GM23248 (cell line): ENCODE data around the gene FHDC1. TPM values are rescaled to one million over a fixed set of nuclear protein-coding genes. Genes with fewer than 3 reads are reported as not detected.

Experiments
- DNase-seq: peaks from one replicate; pipeline ENCODE4 v3.0.0-alpha.2; 2015
- H2AFZ ChIP-seq: fragments of 200-600 bp; sonication (generic); 2 replicates; pipeline ENCODE4 v1.6.1; 2016; ENCODE audit warnings: antibody characterized with exemption
- H3F3A ChIP-seq: fragments of 200-600 bp; sonication (generic); 2 replicates; pipeline ENCODE4 v1.6.1; 2016; ENCODE audit warnings: mild to moderate bottlenecking, antibody characterized with exemption, mixed run types; ENCODE audit not compliant: insufficient read depth
- H3K27ac ChIP-seq: fragments of 200-600 bp; sonication (generic); 2 replicates; pipeline ENCODE4 v1.5.1; 2016; ENCODE audit warnings: mild to moderate bottlenecking
- H3K27me3 ChIP-seq: fragments of 200-600 bp; sonication (generic); replicated peaks from 2 replicates; pipeline ENCODE4 v1.6.1; 2016; ENCODE audit warnings: mild to moderate bottlenecking; ENCODE audit not compliant: insufficient read depth
- H3K36me3 ChIP-seq: fragments of 200-600 bp; sonication (generic); 2 replicates; pipeline ENCODE4 v1.6.1; 2016; ENCODE audit warnings: low read depth, mild to moderate bottlenecking
- H3K4me1 ChIP-seq: fragments of 200-600 bp; sonication (generic); 2 replicates; pipeline ENCODE4 v1.6.1; 2016; ENCODE audit warnings: mild to moderate bottlenecking; ENCODE audit not compliant: insufficient read depth
- H3K4me2 ChIP-seq: fragments of 200-600 bp; sonication (generic); one replicate; pipeline ENCODE4 v1.6.1; 2016; ENCODE audit warnings: mild to moderate bottlenecking; ENCODE audit not compliant: unreplicated experiment
- H3K4me3 ChIP-seq: fragments of 200-600 bp; sonication (generic); 2 replicates; pipeline ENCODE4 v1.5.1; 2016; ENCODE audit warnings: mild to moderate bottlenecking
- H3K79me2 ChIP-seq: fragments of 200-600 bp; sonication (generic); 2 replicates; pipeline ENCODE4 v1.6.1; 2016; ENCODE audit warnings: mild to moderate bottlenecking; ENCODE audit not compliant: insufficient read depth
- H3K9ac ChIP-seq: fragments of 200-600 bp; sonication (generic); 2 replicates; pipeline ENCODE4 v1.6.1; 2016; ENCODE audit warnings: mild to moderate bottlenecking
- H3K9me2 ChIP-seq: fragments of 200-600 bp; sonication (generic); 2 replicates; pipeline ENCODE4 v1.6.1; 2016; ENCODE audit warnings: mixed run types, mild to moderate bottlenecking, moderate library complexity; ENCODE audit not compliant: insufficient read depth
- H3K9me3 ChIP-seq: fragments of 200-600 bp; sonication (generic); one replicate; pipeline ENCODE4 v1.6.1; 2017; ENCODE audit warnings: low read depth
- H4K20me1 ChIP-seq: fragments of 200-600 bp; sonication (generic); 2 replicates; pipeline ENCODE4 v1.6.0; 2016; ENCODE audit not compliant: insufficient read depth
- EZH2 ChIP-seq: fragments of 200-600 bp; sonication (generic); IDR thresholded peaks from 2 replicates; pipeline ENCODE4 v1.6.1; 2018; ENCODE audit warnings: antibody characterized with exemption, mild to moderate bottlenecking; ENCODE audit not compliant: insufficient read depth, poor library complexity, severe bottlenecking
- EZH2phosphoT487 ChIP-seq: fragments of 200-600 bp; sonication (generic); IDR thresholded peaks from 2 replicates; pipeline ENCODE4 v1.6.1; 2018; ENCODE audit warnings: antibody characterized with exemption, moderate library complexity, mild to moderate bottlenecking, low read depth; ENCODE audit not compliant: insufficient read depth
- WGBS, 2 experiments: methylation state at CpG; one replicate each; pipeline ENCODE4 v1.1.6; 2015 to 2017; ENCODE audit warnings: low lambda C conversion rate in 2 of 2, low coverage in 1 of 2; ENCODE audit errors: missing lambda C conversion rate in 2 of 2; 5-methylcytosine and 5-hydroxymethylcytosine counted together
- in situ Hi-C: fragments of 300-500 bp; cut with MboI; formaldehyde crosslinking; loops from 2 replicates; pipeline ENCODE4 v1.15.0; 2020
- polyA plus RNA-seq: library from polyadenylated mRNA; unstranded; fragments of >200 nt; fragmentation: Nextera tagmentation; extraction: Ambion mirVana; gene quantifications from 2 replicates; pipeline ENCODE4 v1.2.1, GENCODE V29; 2016
- total RNA-seq: library from RNA; depleted of rRNA; stranded (reverse); fragments of >200 nt; shearing (Covaris generic); gene quantifications from 2 replicates; pipeline ENCODE4 v1.2.3, GENCODE V29; 2014

Gene FHDC1
- total and polyA plus RNA-seq, 2 experiments from 2014 or later = 0.22 to 0.51 TPM

DNA sequence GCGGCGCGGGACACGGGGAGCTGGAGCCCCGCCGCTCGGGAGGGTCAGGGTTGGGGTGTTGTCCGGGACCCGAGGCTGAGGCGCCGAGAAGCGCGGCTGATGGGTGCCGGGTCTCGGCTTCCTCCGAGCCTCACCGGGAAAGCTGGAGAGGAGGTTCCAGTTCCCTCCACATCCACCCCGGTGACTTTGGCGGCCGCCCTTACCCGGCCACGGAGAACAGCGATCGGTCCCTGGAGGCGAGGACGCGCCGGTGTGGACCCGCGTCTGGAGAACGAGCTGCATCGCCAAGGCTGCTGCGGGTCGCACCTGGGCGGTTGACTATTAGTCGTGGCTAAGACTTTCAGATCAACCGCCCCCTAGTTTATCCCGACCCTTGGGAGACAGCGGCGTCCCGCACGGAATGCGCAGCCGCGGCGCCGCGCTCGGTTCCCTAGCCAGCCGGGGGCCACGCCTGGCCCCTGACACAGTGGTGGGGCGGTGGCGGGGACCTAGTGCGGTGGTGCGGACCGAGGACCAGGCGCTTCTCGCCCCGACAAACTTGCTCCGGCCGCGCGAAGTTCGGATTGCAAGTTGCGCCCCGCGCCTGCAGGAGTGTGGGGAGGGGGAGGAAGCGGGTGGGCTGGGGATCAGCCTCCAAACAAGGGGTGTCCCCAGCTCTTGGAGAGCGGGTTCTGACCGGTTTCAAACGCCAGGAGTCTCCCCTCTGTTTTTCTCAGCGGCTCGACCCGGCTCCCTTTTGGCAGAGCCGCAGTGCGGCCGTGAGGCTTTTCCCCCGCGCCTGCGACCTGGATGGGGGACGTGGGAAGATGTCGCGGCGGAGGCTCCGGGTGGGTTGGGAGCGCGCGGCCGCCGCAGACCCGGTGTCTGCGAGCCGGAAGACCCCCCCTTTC, 568 bp downstream of the FHDC1 start:
- Histone ChIP-seq H3K36me3 (no peaks in the 10 kb centered on the region), H3K9me3 (no peaks in the 10 kb centered on the region), H3K27ac (no peak overlapping the region), H3K4me3 (peak overlapping the region; percentile 79), H3K9ac (peak overlapping the region; percentile 46), H3K79me2 (no peaks in the 10 kb centered on the region), H3K4me2 (peak overlapping the region; percentile 93), H2AFZ (peak overlapping the region; percentile 84), H4K20me1 (no peaks in the 10 kb centered on the region), H3F3A (no peaks in the 10 kb centered on the region), H3K27me3 (0 out of 2 replicates have a peak, but pooled peaks cover 8% of the 10 kb centered on the region), H3K9me2 (no peaks in the 10 kb centered on the region), H3K4me1 (no peaks in the 10 kb centered on the region)
- TF ChIP-seq EZH2phosphoT487 = no peak
- peak; percentile 24 for TF ChIP-seq EZH2
- peak; percentile 62 for DNase-seq
- in situ Hi-C loops = no loop called here
- 1 to 2% methylated on average over 84 to 85 of the region's 93 CpGs for WGBS, 2 experiments

DNA sequence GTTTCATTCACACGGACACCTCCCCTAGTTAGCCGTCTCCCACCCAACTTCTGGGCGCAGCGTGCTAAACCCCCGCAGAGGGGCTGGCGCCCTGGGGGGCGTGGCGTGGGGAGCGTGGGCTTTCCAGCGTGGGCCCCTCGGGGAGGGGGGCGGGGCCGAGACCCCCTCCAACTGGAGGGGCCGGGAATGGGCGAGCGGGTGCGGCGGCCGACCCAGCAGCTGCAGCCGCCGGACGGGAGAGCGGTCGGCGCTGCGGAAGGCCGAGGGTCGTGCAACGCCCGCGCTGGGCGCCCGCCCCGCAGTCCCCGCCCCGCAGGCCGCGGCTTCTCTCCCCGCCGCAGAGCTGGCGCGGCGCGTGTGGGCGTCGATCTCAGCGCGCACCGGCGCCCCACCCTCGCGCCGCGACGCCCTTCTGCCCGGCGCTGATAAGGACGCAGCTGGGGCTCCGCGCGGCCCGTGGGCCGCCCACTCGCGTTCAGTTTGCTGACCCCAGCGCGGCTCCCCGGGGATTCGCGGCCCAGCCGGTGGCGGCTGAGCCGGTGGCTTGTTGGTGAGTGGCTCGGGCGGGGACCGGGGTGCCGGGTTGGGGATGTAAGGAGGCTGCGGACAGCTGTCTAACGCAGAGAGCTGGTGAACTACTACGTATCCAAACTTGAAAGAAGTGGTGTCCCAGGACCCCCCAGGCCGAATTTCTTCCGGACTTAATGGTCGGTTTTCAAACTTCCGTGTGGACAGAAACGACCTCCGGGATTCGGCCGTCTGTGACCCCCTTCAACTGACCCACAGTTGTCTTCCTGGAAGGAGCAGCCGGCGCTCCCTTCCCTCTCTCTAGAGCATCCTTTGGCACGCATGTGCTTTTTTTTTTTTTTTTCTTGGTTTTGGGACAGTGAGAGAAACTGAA, 1.5 kb downstream of the FHDC1 start:
- Histone ChIP-seq H3K9ac (peak overlapping the region; percentile 46), H3K4me2 (peak overlapping the region; percentile 93), H3K27me3 (0 out of 2 replicates have a peak, but pooled peaks cover 8% of the 10 kb centered on the region), H3K9me3 (no peaks in the 10 kb centered on the region), H3K27ac (no peak overlapping the region), H3K79me2 (no peaks in the 10 kb centered on the region), H2AFZ (peak overlapping the region; percentile 84), H3K36me3 (no peaks in the 10 kb centered on the region), H3F3A (no peaks in the 10 kb centered on the region), H4K20me1 (no peaks in the 10 kb centered on the region), H3K4me1 (no peaks in the 10 kb centered on the region), H3K4me3 (peak overlapping the region; percentile 79), H3K9me2 (no peaks in the 10 kb centered on the region)
- DNase-seq = peak; percentile 68
- WGBS, 2 experiments = 1 to 2% methylated on average over 56 to 62 of the region's 91 CpGs
- TF ChIP-seq EZH2phosphoT487 = no peak
- TF ChIP-seq EZH2 = no peak
- in situ Hi-C loops = no loop called here

DNA sequence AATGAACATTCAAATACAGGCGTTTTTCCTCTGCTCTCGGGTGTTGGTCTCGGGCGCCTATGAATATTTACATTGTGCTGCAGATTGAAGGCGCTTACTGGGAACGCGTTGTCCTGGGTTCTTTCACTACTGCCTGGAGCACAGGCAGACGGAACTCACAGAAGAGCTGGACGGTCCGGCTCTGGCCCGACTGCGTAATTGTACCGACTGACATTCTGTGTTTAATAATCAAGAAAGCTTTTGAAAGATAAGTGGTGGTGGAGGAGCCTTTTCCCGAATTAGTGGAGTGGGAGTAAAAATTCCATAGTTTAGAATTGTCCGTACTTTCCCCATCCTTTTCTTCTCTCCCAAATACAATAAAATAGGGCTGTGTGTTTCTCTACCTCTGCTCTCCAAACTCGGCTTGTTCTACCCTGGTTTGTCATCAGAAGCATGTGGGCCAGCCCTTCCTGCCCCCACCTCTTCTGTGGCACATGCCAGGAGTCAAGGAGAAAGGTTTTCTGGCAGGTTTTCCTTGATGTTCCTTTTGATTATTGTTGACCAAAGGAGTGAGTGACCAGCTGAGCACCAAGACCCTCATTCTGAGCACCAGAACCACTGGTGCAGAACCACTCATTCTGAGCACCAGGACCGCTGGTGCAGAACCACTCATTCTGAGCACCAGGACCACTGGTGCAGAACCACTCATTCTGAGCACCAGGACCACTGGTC, 2.3 kb downstream of the FHDC1 start:
- no peaks in the 10 kb centered on the region for H3K36me3 ChIP-seq
- H3K4me2 ChIP-seq = peak overlapping the region; percentile 93
- 0 out of 2 replicates have a peak, but pooled peaks cover 1% of the 10 kb centered on the region for H3F3A ChIP-seq
- no peak overlapping the region for H3K27ac ChIP-seq
- H4K20me1 ChIP-seq = no peaks in the 10 kb centered on the region
- in situ Hi-C loops = no loop called here
- peak overlapping the region; percentile 79 for H3K4me3 ChIP-seq
- H3K79me2 ChIP-seq = no peaks in the 10 kb centered on the region
- H3K9me2 ChIP-seq = no peaks in the 10 kb centered on the region
- H3K27me3 ChIP-seq = 0 out of 2 replicates have a peak, but pooled peaks cover 8% of the 10 kb centered on the region
- WGBS, 2 experiments = 8 to 9% methylated on average over 17 of the region's 17 CpGs
- H3K9me3 ChIP-seq = no peaks in the 10 kb centered on the region
- DNase-seq = peak; percentile 46
- H2AFZ ChIP-seq = peak overlapping the region; percentile 84
- no peak for TF ChIP-seq EZH2phosphoT487
- TF ChIP-seq EZH2 = no peak
- peak overlapping the region; percentile 46; the same call in 1 of the 2 replicates for H3K9ac ChIP-seq
- H3K4me1 ChIP-seq = peaks cover 2% of the 10 kb centered on the region
